ENCODE data around the gene ELFN2. TPM values are rescaled to one million over a fixed set of nuclear protein-coding genes. Genes with fewer than 3 reads are reported as not detected.
A peak's percentile ranks its signal among the peaks of the same experiment; 100 is the strongest.

The ELFN2 gene
- total and polyA plus RNA-seq, 2 of the 13 experiments (the other 11 are each of a cell fraction or from before 2014, with no cell fraction given), result 0.01 TPM; not detected in 1

GRCh38 chr22:37457093-37457893 lies 30.0 kb upstream of the ELFN2 start (continued):
- TF ChIP-seq GATAD1 (CRISPR knock-in tag; IDR thresholded peaks at IDR 0.05), result 0 out of 2 replicates have a peak, but pooled peaks have one; percentile 27
- TF ChIP-seq, protein P1, sequence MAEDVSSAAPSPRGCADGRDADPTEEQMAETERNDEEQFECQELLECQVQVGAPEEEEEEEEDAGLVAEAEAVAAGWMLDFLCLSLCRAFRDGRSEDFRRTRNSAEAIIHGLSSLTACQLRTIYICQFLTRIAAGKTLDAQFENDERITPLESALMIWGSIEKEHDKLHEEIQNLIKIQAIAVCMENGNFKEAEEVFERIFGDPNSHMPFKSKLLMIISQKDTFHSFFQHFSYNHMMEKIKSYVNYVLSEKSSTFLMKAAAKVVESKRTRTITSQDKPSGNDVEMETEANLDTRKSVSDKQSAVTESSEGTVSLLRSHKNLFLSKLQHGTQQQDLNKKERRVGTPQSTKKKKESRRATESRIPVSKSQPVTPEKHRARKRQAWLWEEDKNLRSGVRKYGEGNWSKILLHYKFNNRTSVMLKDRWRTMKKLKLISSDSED (CRISPR knock-in tag; IDR thresholded peaks at IDR 0.05), result 0 out of 2 replicates have a peak, but pooled peaks have one; percentile 35
- TF ChIP-seq ZFP36L1 (CRISPR knock-in tag; IDR thresholded peaks at IDR 0.05), result no peak
- no peak; the same call in 1 of the 2 replicates for TF ChIP-seq BHLHE40 (IDR thresholded peaks at IDR 0.05; ENCODE audit: low read length)
- TF ChIP-seq ZSCAN30 (CRISPR knock-in tag; IDR thresholded peaks at IDR 0.05), result peak; percentile 100
- TF ChIP-seq, protein P2, sequence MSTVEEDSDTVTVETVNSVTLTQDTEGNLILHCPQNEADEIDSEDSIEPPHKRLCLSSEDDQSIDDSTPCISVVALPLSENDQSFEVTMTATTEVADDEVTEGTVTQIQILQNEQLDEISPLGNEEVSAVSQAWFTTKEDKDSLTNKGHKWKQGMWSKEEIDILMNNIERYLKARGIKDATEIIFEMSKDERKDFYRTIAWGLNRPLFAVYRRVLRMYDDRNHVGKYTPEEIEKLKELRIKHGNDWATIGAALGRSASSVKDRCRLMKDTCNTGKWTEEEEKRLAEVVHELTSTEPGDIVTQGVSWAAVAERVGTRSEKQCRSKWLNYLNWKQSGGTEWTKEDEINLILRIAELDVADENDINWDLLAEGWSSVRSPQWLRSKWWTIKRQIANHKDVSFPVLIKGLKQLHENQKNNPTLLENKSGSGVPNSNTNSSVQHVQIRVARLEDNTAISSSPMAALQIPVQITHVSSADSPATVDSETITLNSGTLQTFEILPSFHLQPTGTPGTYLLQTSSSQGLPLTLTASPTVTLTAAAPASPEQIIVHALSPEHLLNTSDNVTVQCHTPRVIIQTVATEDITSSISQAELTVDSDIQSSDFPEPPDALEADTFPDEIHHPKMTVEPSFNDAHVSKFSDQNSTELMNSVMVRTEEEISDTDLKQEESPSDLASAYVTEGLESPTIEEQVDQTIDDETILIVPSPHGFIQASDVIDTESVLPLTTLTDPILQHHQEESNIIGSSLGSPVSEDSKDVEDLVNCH (CRISPR knock-in tag; IDR thresholded peaks at IDR 0.05), result no peak
- TF ChIP-seq AGO1 (IDR thresholded peaks at IDR 0.05; ENCODE audit: low read depth, low read length, poor library complexity, severe bottlenecking), result no peak
- no peak for TF ChIP-seq MTERF4 (CRISPR knock-in tag; IDR thresholded peaks at IDR 0.05)
- TF ChIP-seq POLR2AphosphoS5 (IDR thresholded peaks at IDR 0.05; ENCODE audit: low read depth, low read length), result no peak
- no peak for TF ChIP-seq MXI1 (IDR thresholded peaks at IDR 0.05; ENCODE audit: borderline replicate concordance, low read depth, low read length)
- no peak for TF ChIP-seq ZNF615 (CRISPR knock-in tag; IDR thresholded peaks at IDR 0.05; ENCODE audit: borderline replicate concordance)
- TF ChIP-seq NFKB2 (CRISPR knock-in tag; IDR thresholded peaks at IDR 0.05; ENCODE audit: borderline replicate concordance), result peak; percentile 64; the same call in 1 of the 2 replicates
- TF ChIP-seq ZNF124 (CRISPR knock-in tag; IDR thresholded peaks at IDR 0.05), result no peak
- peak; percentile 62; the same call in 1 of the 2 replicates for TF ChIP-seq MIER2 (CRISPR knock-in tag; IDR thresholded peaks at IDR 0.05)
- TF ChIP-seq KDM5B (CRISPR knock-in tag; IDR thresholded peaks at IDR 0.05; ENCODE audit: borderline replicate concordance), result 0 out of 2 replicates have a peak, but pooled peaks have one; percentile 14
- no peak for TF ChIP-seq TMF1 (CRISPR knock-in tag; IDR thresholded peaks at IDR 0.05; ENCODE audit: low read depth)
- TF ChIP-seq YEATS4 (CRISPR knock-in tag; IDR thresholded peaks at IDR 0.05; ENCODE audit: borderline replicate concordance), result no peak
- no peak for TF ChIP-seq ATF7-NPFF (CRISPR knock-in tag; IDR thresholded peaks at IDR 0.05; ENCODE audit: low read depth)
- TF ChIP-seq, protein P3, sequence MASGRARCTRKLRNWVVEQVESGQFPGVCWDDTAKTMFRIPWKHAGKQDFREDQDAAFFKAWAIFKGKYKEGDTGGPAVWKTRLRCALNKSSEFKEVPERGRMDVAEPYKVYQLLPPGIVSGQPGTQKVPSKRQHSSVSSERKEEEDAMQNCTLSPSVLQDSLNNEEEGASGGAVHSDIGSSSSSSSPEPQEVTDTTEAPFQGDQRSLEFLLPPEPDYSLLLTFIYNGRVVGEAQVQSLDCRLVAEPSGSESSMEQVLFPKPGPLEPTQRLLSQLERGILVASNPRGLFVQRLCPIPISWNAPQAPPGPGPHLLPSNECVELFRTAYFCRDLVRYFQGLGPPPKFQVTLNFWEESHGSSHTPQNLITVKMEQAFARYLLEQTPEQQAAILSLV (CRISPR knock-in tag; IDR thresholded peaks at IDR 0.05; ENCODE audit: borderline replicate concordance), result 0 out of 2 replicates have a peak, but pooled peaks have one; percentile 60
- TF ChIP-seq, protein P4, sequence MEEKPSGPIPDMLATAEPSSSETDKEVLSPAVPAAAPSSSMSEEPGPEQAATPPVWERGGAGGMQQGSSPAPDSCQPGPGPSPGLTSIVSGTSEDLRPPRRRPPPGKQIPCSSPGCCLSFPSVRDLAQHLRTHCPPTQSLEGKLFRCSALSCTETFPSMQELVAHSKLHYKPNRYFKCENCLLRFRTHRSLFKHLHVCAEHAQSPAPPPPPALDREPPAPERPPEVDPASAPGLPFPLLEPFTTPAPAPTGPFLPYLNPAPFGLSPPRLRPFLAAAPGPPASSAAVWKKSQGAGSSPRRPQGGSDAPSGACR (CRISPR knock-in tag; IDR thresholded peaks at IDR 0.05), result no peak
- peak; percentile 55; the same call in 1 of the 2 replicates for TF ChIP-seq HNF1B (CRISPR knock-in tag; IDR thresholded peaks at IDR 0.05)

Data from HepG2 (cell line).